WTC11 (cell line): Measurements from ENCODE around the gene NAALADL1. TPM values are rescaled to one million over a fixed set of nuclear protein-coding genes. Genes with fewer than 3 reads are reported as not detected.

Experiments used
- ATAC-seq: fragments of 200-7000 bp; cut with Tn5 transposase; 2 replicates; pipeline ENCODE4 v1.10.0; 2021; ENCODE audit warnings: mild to moderate bottlenecking, moderate library complexity
- CTCF ChIA-PET: fragments of 300-600 bp; sonication (Branson Sonifier 250); formaldehyde crosslinking; loops from one replicate; lab custom pipeline; 2021; ENCODE audit warnings: antibody characterized with exemption; lab: Charles Lee
- POLR2A ChIA-PET: fragments of 350-600 bp; sonication (Branson Sonifier 250); formaldehyde crosslinking; loops from one replicate; lab custom pipeline; 2021; ENCODE audit warnings: antibody characterized with exemption; lab: Charles Lee
- DNase-seq: peaks from one replicate; pipeline ENCODE4 v3.0.0; 2021; ENCODE audit warnings: low spot score
- H3K27ac Mint-ChIP-seq: 2 replicates; pipeline ENCODE4 v1.8.0; 2021; ENCODE audit warnings: mixed read lengths
- H3K27me3 Mint-ChIP-seq: 2 replicates; pipeline ENCODE4 v1.8.0; 2021; ENCODE audit warnings: low read depth, mild to moderate bottlenecking, moderate library complexity, mixed read lengths
- H3K36me3 Mint-ChIP-seq: 2 replicates; pipeline ENCODE4 v1.8.0; 2021; ENCODE audit warnings: mixed read lengths
- H3K4me1 Mint-ChIP-seq: 2 replicates; pipeline ENCODE4 v1.8.0; 2022; ENCODE audit warnings: mixed read lengths
- H3K4me3 Mint-ChIP-seq: 2 replicates; pipeline ENCODE4 v1.8.0; 2021; ENCODE audit warnings: mild to moderate bottlenecking, moderate library complexity, mixed read lengths
- H3K9me3 Mint-ChIP-seq: 2 replicates; pipeline ENCODE4 v1.8.0; 2021; ENCODE audit warnings: mixed read lengths
- CREM ChIP-seq: sonication (generic); formaldehyde crosslinking; IDR thresholded peaks from 2 replicates; pipeline ENCODE4 v1.8.1; 2022; ENCODE audit warnings: mild to moderate bottlenecking, missing genetic modification reagents, moderate library complexity
- CTCF ChIP-seq: fragments of 200-600 bp; IDR thresholded peaks from 2 replicates; pipeline ENCODE4 v1.8.0; 2022; ENCODE audit warnings: antibody characterized with exemption
- HMGA2 ChIP-seq: fragments of 250-450 bp; sonication (Bioruptor Pico); IDR thresholded peaks from 2 replicates; pipeline ENCODE4 v1.4.0; 2021; ENCODE audit warnings: mild to moderate bottlenecking, moderate library complexity
- JUN ChIP-seq: sonication (generic); formaldehyde crosslinking; IDR thresholded peaks from 2 replicates; pipeline ENCODE4 v1.8.0; 2023; ENCODE audit warnings: mild to moderate bottlenecking, missing genetic modification reagents
- NFE2L1 ChIP-seq: sonication (generic); formaldehyde crosslinking; IDR thresholded peaks from 2 replicates; pipeline ENCODE4 v1.8.1; 2023; ENCODE audit warnings: missing genetic modification reagents
- PRRX2 ChIP-seq: fragments of 250-450 bp; sonication (Bioruptor Pico); IDR thresholded peaks from 2 replicates; pipeline ENCODE4 v1.8.0; 2021; ENCODE audit warnings: mild to moderate bottlenecking
- ZNF138 ChIP-seq: sonication (generic); formaldehyde crosslinking; conservative IDR thresholded peaks from 2 replicates; pipeline ENCODE4 v1.8.1; 2022; ENCODE audit warnings: mild to moderate bottlenecking, moderate library complexity, missing genetic modification reagents
- ZNF396 ChIP-seq: fragments of 250-450 bp; sonication (Bioruptor Pico); IDR thresholded peaks from 2 replicates; pipeline ENCODE4 v1.8.0; 2021; ENCODE audit warnings: mild to moderate bottlenecking, moderate library complexity, borderline replicate concordance
- ZNF416 ChIP-seq: fragments of 250-450 bp; sonication (Bioruptor Pico); IDR thresholded peaks from 2 replicates; pipeline ENCODE4 v1.9.0; 2021; ENCODE audit warnings: mild to moderate bottlenecking, inconsistent platforms
- ZNF423 ChIP-seq: fragments of 250-450 bp; sonication (Bioruptor Pico); IDR thresholded peaks from 2 replicates; pipeline ENCODE4 v2.1.2; 2022; ENCODE audit warnings: mild to moderate bottlenecking, moderate library complexity
- total RNA-seq: library from RNA; stranded (reverse); gene quantifications from 3 replicates; pipeline ENCODE4 v1.2.3, GENCODE V29; 2021
- TF ChIP-seq, protein P1 (sequence below): sonication (generic); formaldehyde crosslinking; IDR thresholded peaks from 2 replicates; pipeline ENCODE4 v1.8.1; 2023; ENCODE audit warnings: mild to moderate bottlenecking, missing genetic modification reagents
- TF ChIP-seq, protein P2 (sequence below): fragments of 250-450 bp; sonication (Bioruptor Pico); IDR thresholded peaks from 2 replicates; pipeline ENCODE4 v1.9.0; 2021; ENCODE audit warnings: mild to moderate bottlenecking
- TF ChIP-seq, protein P3 (sequence below): sonication (generic); formaldehyde crosslinking; conservative IDR thresholded peaks from 2 replicates; pipeline ENCODE4 v1.8.1; 2023; ENCODE audit warnings: mild to moderate bottlenecking, low read depth, missing genetic modification reagents, moderate library complexity
- TF ChIP-seq, protein P4 (sequence below): sonication (generic); formaldehyde crosslinking; IDR thresholded peaks from 2 replicates; pipeline ENCODE4 v1.8.1; 2022; ENCODE audit warnings: mild to moderate bottlenecking, missing genetic modification reagents, moderate library complexity, borderline replicate concordance
- TF ChIP-seq, protein P5 (sequence below): sonication (generic); formaldehyde crosslinking; IDR thresholded peaks from 2 replicates; pipeline ENCODE4 v1.8.0; 2022; ENCODE audit warnings: mild to moderate bottlenecking, missing genetic modification reagents
- TF ChIP-seq, protein P6 (sequence below): fragments of 250-450 bp; sonication (Bioruptor Pico); IDR thresholded peaks from 2 replicates; pipeline ENCODE4 v1.9.0; 2021; ENCODE audit warnings: moderate library complexity, mild to moderate bottlenecking, inconsistent platforms, borderline replicate concordance
- TF ChIP-seq, protein P7 (sequence below): sonication (generic); formaldehyde crosslinking; conservative IDR thresholded peaks from 2 replicates; pipeline ENCODE4 v1.8.1; 2022; ENCODE audit warnings: mild to moderate bottlenecking, missing genetic modification reagents

Gene NAALADL1
- total RNA-seq, 1 experiment from 2014 or later, result 4.5 TPM

- H3K36me3 Mint-ChIP-seq, result peaks cover 5% of the 10 kb centered on the region
- DNase-seq (no peak), ATAC-seq (no peak)
- no peaks in the 10 kb centered on the region for H3K9me3 Mint-ChIP-seq
- POLR2A ChIA-PET, result interaction anchor here (0.7 kb wide), 1 partner anchor 82 kb away, joined by 3 read pairs; the partner anchor contains the start of genes FAU and MRPL49
- peak overlapping the region; percentile 85 for H3K4me3 Mint-ChIP-seq
- H3K27me3 Mint-ChIP-seq, result no peaks in the 10 kb centered on the region
- TF ChIP-seq NFE2L1 (CRISPR knock-in tag) (no peak), HMGA2 (0 out of 2 replicates have a peak, but pooled peaks have one; percentile 3)
- TF ChIP-seq, protein P1, sequence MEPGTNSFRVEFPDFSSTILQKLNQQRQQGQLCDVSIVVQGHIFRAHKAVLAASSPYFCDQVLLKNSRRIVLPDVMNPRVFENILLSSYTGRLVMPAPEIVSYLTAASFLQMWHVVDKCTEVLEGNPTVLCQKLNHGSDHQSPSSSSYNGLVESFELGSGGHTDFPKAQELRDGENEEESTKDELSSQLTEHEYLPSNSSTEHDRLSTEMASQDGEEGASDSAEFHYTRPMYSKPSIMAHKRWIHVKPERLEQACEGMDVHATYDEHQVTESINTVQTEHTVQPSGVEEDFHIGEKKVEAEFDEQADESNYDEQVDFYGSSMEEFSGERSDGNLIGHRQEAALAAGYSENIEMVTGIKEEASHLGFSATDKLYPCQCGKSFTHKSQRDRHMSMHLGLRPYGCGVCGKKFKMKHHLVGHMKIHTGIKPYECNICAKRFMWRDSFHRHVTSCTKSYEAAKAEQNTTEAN (CRISPR knock-in tag), result no peak
- peaks cover 9% of the 10 kb centered on the region for H3K4me1 Mint-ChIP-seq
- CTCF ChIA-PET, result interaction anchor here (1.0 to 3.4 kb wide), 7 partner anchors 12 to 176 kb away, joined by 3 to 17 read pairs (median 5); partner anchors contain the start of genes ARL2, SNX15 and TM7SF2
- H3K27ac Mint-ChIP-seq, result peak overlapping the region; percentile 96
Observed at GRCh38 chr11:65040520-65040846, 17.9 kb downstream of the NAALADL1 start.

DNA sequence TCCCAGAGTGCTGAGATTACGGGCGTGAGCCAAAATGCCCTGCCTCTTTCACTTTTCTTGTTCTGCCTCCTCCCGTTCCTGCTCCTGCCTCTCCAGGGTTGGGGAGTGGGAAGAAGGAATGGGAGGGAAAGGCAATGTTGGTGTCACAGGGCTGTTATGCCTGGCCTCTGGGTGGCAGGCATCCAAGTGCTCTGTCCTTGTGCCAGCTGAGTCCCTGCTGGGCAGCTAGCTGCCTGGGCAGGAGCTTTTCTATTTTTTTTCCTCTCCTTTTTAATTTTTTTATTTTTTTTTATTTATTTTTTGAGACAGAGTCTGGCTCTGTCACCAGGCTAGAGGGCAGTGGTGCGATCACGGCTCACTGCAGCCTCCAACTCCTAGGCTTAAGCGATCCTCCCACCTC lies 21.4 kb downstream of the NAALADL1 start:
- no peak for DNase-seq
- ATAC-seq, result no peak
- no peak for TF ChIP-seq PRRX2
- TF ChIP-seq, protein P2, sequence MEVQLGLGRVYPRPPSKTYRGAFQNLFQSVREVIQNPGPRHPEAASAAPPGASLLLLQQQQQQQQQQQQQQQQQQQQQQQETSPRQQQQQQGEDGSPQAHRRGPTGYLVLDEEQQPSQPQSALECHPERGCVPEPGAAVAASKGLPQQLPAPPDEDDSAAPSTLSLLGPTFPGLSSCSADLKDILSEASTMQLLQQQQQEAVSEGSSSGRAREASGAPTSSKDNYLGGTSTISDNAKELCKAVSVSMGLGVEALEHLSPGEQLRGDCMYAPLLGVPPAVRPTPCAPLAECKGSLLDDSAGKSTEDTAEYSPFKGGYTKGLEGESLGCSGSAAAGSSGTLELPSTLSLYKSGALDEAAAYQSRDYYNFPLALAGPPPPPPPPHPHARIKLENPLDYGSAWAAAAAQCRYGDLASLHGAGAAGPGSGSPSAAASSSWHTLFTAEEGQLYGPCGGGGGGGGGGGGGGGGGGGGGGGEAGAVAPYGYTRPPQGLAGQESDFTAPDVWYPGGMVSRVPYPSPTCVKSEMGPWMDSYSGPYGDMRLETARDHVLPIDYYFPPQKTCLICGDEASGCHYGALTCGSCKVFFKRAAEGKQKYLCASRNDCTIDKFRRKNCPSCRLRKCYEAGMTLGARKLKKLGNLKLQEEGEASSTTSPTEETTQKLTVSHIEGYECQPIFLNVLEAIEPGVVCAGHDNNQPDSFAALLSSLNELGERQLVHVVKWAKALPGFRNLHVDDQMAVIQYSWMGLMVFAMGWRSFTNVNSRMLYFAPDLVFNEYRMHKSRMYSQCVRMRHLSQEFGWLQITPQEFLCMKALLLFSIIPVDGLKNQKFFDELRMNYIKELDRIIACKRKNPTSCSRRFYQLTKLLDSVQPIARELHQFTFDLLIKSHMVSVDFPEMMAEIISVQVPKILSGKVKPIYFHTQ (CRISPR knock-in tag), result no peak
- no peak for TF ChIP-seq ZNF423 (CRISPR knock-in tag)
- TF ChIP-seq, protein P3, sequence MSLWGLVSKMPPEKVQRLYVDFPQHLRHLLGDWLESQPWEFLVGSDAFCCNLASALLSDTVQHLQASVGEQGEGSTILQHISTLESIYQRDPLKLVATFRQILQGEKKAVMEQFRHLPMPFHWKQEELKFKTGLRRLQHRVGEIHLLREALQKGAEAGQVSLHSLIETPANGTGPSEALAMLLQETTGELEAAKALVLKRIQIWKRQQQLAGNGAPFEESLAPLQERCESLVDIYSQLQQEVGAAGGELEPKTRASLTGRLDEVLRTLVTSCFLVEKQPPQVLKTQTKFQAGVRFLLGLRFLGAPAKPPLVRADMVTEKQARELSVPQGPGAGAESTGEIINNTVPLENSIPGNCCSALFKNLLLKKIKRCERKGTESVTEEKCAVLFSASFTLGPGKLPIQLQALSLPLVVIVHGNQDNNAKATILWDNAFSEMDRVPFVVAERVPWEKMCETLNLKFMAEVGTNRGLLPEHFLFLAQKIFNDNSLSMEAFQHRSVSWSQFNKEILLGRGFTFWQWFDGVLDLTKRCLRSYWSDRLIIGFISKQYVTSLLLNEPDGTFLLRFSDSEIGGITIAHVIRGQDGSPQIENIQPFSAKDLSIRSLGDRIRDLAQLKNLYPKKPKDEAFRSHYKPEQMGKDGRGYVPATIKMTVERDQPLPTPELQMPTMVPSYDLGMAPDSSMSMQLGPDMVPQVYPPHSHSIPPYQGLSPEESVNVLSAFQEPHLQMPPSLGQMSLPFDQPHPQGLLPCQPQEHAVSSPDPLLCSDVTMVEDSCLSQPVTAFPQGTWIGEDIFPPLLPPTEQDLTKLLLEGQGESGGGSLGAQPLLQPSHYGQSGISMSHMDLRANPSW (CRISPR knock-in tag), result no peak
- TF ChIP-seq, protein P1 (CRISPR knock-in tag), result no peak
- TF ChIP-seq ZNF416 (CRISPR knock-in tag), result no peak
- TF ChIP-seq CTCF, result no peak
- TF ChIP-seq ZNF396 (CRISPR knock-in tag), result no peak
- TF ChIP-seq CREM (CRISPR knock-in tag), result no peak
- CTCF ChIA-PET, result interaction anchor here (0.6 kb wide), 1 partner anchor 258 kb away, joined by 3 read pairs; no protein-coding TSS in a partner anchor
- no peaks in the 10 kb centered on the region for H3K27me3 Mint-ChIP-seq
- H3K9me3 Mint-ChIP-seq, result no peaks in the 10 kb centered on the region
- POLR2A ChIA-PET, result no interaction called here
- H3K4me1 Mint-ChIP-seq, result no peaks in the 10 kb centered on the region
- H3K36me3 Mint-ChIP-seq, result no peaks in the 10 kb centered on the region
- no peak overlapping the region for H3K27ac Mint-ChIP-seq
- H3K4me3 Mint-ChIP-seq, result no peak overlapping the region

DNA sequence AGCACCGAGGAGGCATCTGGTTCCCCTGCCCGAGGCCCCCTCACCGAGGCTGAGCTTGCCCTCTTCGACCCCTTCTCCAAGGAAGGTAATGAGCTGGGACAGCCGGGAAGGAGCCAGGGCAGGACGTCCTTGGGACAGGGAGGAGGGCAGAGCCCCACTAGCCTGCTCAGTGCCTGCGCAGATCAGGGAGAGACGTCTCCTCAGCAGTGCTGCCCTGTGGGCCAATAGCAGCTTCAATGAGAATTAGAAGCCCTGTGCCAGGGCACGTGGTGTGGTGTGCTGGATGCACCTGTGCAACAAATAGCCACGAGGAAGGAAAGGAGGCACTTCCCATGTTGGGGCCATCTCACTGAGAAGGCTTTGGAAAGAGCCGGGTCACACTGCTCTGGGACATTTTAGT lies 22.8 kb downstream of the NAALADL1 start:
- Mint-ChIP-seq H3K4me1 (no peaks in the 10 kb centered on the region), H3K27me3 (no peaks in the 10 kb centered on the region), H3K36me3 (no peaks in the 10 kb centered on the region), H3K9me3 (no peaks in the 10 kb centered on the region), H3K27ac (no peak overlapping the region), H3K4me3 (no peak overlapping the region)
- ATAC-seq (no peak), DNase-seq (no peak)
- POLR2A ChIA-PET, result no interaction called here
- CTCF ChIA-PET, result interaction anchor here (0.9 kb wide), 1 partner anchor 147 kb away, joined by 3 read pairs; no protein-coding TSS in a partner anchor
- TF ChIP-seq, protein P4, sequence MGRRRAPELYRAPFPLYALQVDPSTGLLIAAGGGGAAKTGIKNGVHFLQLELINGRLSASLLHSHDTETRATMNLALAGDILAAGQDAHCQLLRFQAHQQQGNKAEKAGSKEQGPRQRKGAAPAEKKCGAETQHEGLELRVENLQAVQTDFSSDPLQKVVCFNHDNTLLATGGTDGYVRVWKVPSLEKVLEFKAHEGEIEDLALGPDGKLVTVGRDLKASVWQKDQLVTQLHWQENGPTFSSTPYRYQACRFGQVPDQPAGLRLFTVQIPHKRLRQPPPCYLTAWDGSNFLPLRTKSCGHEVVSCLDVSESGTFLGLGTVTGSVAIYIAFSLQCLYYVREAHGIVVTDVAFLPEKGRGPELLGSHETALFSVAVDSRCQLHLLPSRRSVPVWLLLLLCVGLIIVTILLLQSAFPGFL (CRISPR knock-in tag), result no peak
- TF ChIP-seq JUN (CRISPR knock-in tag) (no peak), ZNF138 (CRISPR knock-in tag) (no peak)
- TF ChIP-seq, protein P5, sequence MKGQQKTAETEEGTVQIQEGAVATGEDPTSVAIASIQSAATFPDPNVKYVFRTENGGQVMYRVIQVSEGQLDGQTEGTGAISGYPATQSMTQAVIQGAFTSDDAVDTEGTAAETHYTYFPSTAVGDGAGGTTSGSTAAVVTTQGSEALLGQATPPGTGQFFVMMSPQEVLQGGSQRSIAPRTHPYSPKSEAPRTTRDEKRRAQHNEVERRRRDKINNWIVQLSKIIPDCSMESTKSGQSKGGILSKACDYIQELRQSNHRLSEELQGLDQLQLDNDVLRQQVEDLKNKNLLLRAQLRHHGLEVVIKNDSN, result no peak
- TF ChIP-seq, protein P6, sequence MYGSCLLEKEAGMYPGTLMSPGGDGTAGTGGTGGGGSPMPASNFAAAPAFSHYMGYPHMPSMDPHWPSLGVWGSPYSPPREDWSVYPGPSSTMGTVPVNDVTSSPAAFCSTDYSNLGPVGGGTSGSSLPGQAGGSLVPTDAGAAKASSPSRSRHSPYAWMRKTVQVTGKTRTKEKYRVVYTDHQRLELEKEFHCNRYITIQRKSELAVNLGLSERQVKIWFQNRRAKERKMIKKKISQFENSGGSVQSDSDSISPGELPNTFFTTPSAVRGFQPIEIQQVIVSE (CRISPR knock-in tag), result no peak
- TF ChIP-seq, protein P7, sequence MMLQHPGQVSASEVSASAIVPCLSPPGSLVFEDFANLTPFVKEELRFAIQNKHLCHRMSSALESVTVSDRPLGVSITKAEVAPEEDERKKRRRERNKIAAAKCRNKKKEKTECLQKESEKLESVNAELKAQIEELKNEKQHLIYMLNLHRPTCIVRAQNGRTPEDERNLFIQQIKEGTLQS (CRISPR knock-in tag), result no peak
